ENCODE data around the gene MCAM. TPM values are rescaled to one million over a fixed set of nuclear protein-coding genes. Genes with fewer than 3 reads are reported as not detected.
A peak's percentile ranks its signal among the peaks of the same experiment; 100 is the strongest.

Gene MCAM
- total and polyA plus RNA-seq, 4 donors: 51.9 to 174 (median 124) TPM

DNA sequence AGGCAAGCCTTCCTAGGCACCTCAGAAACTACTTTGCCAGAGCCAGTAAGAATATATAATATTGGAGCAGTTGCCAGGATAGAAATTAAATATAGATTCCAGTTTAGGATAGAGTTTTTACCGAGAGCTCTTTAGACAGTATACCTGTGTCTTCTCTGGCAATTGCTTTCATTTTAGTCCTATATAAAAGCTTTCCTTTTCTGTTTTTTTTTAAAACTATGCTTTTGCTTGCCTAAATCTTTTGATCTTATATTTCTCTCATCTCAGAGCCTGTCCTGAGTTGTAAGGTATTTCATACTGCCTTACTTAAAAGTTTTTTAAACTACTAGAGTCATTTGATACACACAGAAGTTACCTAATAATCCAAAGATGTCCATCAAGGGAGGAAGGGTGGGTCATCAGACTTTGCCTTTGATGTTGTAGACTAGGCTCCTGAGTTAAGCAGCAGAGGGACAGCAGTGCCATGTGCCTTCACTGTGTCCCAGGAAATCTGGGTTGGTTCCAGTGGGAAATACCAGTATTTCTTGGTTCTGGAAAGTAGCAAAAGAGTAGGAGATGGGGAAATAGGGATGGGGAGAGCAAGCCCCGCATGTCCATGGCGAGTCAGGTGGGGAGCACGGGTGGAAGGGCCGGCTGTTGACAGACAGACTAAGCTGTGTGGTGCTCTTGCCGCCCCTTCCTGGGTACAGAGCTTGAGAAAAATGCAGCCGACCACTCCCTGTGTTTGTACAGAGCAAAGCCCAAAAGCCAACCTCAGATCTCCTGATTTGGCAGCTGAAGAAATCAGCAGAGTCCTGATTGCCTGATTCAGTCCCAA, 11.2 kb downstream of the MCAM start:
- WGBS, 2 donors: 88 to 93% methylated on average over 7 of the region's 7 CpGs
- Histone ChIP-seq H3K36me3 (ENCODE audit: control insufficient read depth in 4 of 4, insufficient read depth in 4 of 4, low read length in 4 of 4) (peaks cover 7 to 28% (median 19%) of the 10 kb centered on the region in 4 donors), H3K27me3 (ENCODE audit: control insufficient read depth in 3 of 3, insufficient read depth in 3 of 3, low read length in 2 of 3) (no peaks in the 10 kb centered on the region), H3K27ac (ENCODE audit: low read depth in 1 of 2, low read length in 1 of 2) (peak overlapping the region in 1 of 2 donors; percentile 17), H3K4me3 (no peak overlapping the region), H3K4me1 (ENCODE audit: control insufficient read depth in 5 of 5, insufficient read depth in 5 of 5, low read length in 5 of 5) (no peaks in the 10 kb centered on the region), H3K9ac (ENCODE audit: insufficient read depth in 1 of 2, low read length in 2 of 2) (no peak overlapping the region), H3K9me3 (ENCODE audit: control insufficient read depth in 4 of 4, insufficient read depth in 3 of 4, low read length in 3 of 4) (no peaks in the 10 kb centered on the region)
- no peak for ATAC-seq (ENCODE audit: insufficient read depth, low FRiP score)
- DNase-seq: no peak
- TF ChIP-seq, protein P1, sequence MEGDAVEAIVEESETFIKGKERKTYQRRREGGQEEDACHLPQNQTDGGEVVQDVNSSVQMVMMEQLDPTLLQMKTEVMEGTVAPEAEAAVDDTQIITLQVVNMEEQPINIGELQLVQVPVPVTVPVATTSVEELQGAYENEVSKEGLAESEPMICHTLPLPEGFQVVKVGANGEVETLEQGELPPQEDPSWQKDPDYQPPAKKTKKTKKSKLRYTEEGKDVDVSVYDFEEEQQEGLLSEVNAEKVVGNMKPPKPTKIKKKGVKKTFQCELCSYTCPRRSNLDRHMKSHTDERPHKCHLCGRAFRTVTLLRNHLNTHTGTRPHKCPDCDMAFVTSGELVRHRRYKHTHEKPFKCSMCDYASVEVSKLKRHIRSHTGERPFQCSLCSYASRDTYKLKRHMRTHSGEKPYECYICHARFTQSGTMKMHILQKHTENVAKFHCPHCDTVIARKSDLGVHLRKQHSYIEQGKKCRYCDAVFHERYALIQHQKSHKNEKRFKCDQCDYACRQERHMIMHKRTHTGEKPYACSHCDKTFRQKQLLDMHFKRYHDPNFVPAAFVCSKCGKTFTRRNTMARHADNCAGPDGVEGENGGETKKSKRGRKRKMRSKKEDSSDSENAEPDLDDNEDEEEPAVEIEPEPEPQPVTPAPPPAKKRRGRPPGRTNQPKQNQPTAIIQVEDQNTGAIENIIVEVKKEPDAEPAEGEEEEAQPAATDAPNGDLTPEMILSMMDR (IDR thresholded peaks at IDR 0.05; ENCODE audit: control extremely low read depth, extremely low read depth): no peak

DNA sequence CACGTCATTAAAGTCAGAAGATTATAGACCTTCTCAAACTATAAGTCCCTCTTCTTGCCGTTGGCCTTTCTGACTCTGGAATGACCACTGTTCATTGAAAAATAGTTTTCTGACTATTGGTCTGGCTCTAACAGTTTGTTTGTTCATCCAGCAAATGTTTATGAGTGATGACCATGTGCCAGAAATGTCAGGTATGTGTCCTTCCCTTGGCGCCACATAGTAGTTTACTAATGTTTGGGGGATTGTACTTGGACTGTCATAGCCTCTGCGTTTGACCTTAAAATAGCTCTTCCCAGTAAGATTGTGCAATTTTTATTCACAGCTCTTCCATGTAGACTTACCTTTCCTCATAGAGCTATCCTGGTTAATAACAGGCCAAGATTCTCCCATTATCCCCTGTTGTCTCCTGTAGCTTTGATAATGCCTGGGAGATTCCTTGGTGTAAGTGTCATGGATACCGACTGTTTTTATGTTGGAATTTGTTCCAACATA, 13.7 kb downstream of the MCAM start:
- H3K4me1 ChIP-seq (ENCODE audit: control insufficient read depth in 5 of 5, insufficient read depth in 5 of 5, low read length in 5 of 5): peaks cover 0 to 8% (median 0%) of the 10 kb centered on the region in 5 donors
- H3K36me3 ChIP-seq (ENCODE audit: control insufficient read depth in 4 of 4, insufficient read depth in 4 of 4, low read length in 4 of 4): peaks cover 7 to 38% (median 32%) of the 10 kb centered on the region in 4 donors
- no peaks in the 10 kb centered on the region for H3K9me3 ChIP-seq (ENCODE audit: control insufficient read depth in 4 of 4, insufficient read depth in 3 of 4, low read length in 3 of 4)
- H3K4me3 ChIP-seq: no peak overlapping the region
- WGBS, 2 donors: 91% methylated on average over 5 of the region's 5 CpGs
- no peak overlapping the region for H3K27ac ChIP-seq (ENCODE audit: low read depth in 1 of 2, low read length in 1 of 2)
- no peaks in the 10 kb centered on the region for H3K27me3 ChIP-seq (ENCODE audit: control insufficient read depth in 3 of 3, insufficient read depth in 3 of 3, low read length in 2 of 3)
- TF ChIP-seq, protein P1 (IDR thresholded peaks at IDR 0.05; ENCODE audit: control extremely low read depth, extremely low read depth): no peak
- DNase-seq (no peak), ATAC-seq (ENCODE audit: insufficient read depth, low FRiP score) (no peak)
- H3K9ac ChIP-seq (ENCODE audit: insufficient read depth in 1 of 2, low read length in 2 of 2): no peak overlapping the region

DNA sequence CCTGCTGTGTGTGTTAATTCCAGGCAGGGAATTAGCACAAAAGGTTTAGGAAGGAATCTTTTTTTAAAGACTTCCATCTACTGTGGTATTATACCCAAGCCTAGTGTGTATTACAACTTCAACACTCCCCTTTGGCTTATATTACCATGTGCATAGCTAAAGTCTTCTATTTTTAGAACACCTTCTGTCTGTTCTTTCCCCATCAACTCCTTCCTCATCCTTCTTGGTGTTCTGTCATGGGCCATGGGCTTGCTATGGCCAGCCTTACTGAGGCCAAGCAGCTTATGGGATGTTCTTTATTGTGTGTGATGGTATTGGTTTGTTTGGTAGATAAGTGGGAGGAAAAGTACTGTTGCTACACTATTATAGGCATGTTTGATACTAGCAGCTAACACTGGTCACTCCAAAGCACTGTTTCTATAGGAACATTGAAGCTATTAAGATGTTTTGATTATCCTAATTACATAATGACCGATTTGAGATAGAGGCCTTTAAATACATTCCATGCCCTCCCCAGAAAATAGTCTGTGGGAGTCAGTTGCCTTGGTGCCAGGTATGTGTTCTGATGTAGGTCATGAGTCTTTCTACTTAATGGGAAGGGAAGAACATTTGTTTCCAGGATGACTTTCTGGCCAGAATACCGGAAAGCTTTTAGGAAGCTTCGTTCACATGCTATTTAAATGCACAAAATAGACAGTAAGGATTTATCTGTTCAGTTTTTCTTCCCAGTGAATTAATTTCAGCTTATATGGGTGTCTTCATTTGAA, 16.5 kb downstream of the MCAM start:
- Histone ChIP-seq H3K36me3 (ENCODE audit: control insufficient read depth in 4 of 4, insufficient read depth in 4 of 4, low read length in 4 of 4) (peaks cover 10 to 46% (median 34%) of the 10 kb centered on the region in 4 donors), H3K9ac (ENCODE audit: insufficient read depth in 1 of 2, low read length in 2 of 2) (no peak overlapping the region), H3K27ac (ENCODE audit: low read depth in 1 of 2, low read length in 1 of 2) (no peak overlapping the region), H3K9me3 (ENCODE audit: control insufficient read depth in 4 of 4, insufficient read depth in 3 of 4, low read length in 3 of 4) (no peaks in the 10 kb centered on the region), H3K4me3 (no peak overlapping the region), H3K27me3 (ENCODE audit: control insufficient read depth in 3 of 3, insufficient read depth in 3 of 3, low read length in 2 of 3) (no peaks in the 10 kb centered on the region), H3K4me1 (ENCODE audit: control insufficient read depth in 5 of 5, insufficient read depth in 5 of 5, low read length in 5 of 5) (peaks cover 0 to 9% (median 0%) of the 10 kb centered on the region in 5 donors)
- 92 to 95% methylated on average over 3 of the region's 3 CpGs for whole genome bisulfite sequencing, 2 donors
- ATAC-seq (ENCODE audit: insufficient read depth, low FRiP score) (no peak), DNase-seq (no peak)
- TF ChIP-seq, protein P1 (IDR thresholded peaks at IDR 0.05; ENCODE audit: control extremely low read depth, extremely low read depth): no peak
